Endodermal cell (in vitro differentiated cells): Measurements from ENCODE around the gene MALRD1. TPM values are rescaled to one million over a fixed set of nuclear protein-coding genes. Genes with fewer than 3 reads are reported as not detected.

Source experiments
- DNase-seq: peaks from one replicate; pipeline ENCODE4 v3.0.0-alpha.2; 2017
- H3K27ac ChIP-seq: 2 replicates; pipeline ENCODE4 v1.5.1; 2013; ENCODE audit warnings: mild to moderate bottlenecking, low read depth, low read length, moderate library complexity
- H3K27me3 ChIP-seq: 2 replicates; pipeline ENCODE4 v1.6.1; 2013; ENCODE audit warnings: mild to moderate bottlenecking, low read length, moderate library complexity; ENCODE audit not compliant: insufficient read depth, control insufficient read depth, poor library complexity, severe bottlenecking
- H3K36me3 ChIP-seq: 2 replicates; pipeline ENCODE4 v1.7.0; 2013; ENCODE audit warnings: mild to moderate bottlenecking, low read length, moderate library complexity; ENCODE audit not compliant: control insufficient read depth, insufficient read depth
- H3K4me1 ChIP-seq: one replicate; pipeline ENCODE4 v1.7.0; 2013; ENCODE audit warnings: low read length; ENCODE audit not compliant: control insufficient read depth, insufficient read depth
- H3K4me3 ChIP-seq: 2 replicates; pipeline ENCODE4 v1.5.1; 2013; ENCODE audit warnings: mild to moderate bottlenecking, low read length, moderate library complexity
- H3K9ac ChIP-seq: 2 replicates; pipeline ENCODE4 v1.6.1; 2013; ENCODE audit warnings: mild to moderate bottlenecking, low read length, moderate library complexity; ENCODE audit not compliant: poor library complexity, severe bottlenecking; ENCODE audit errors: extremely low read depth
- H3K9me3 ChIP-seq: 2 replicates; pipeline ENCODE4 v1.6.1; 2013; ENCODE audit warnings: mild to moderate bottlenecking, low read length, moderate library complexity; ENCODE audit not compliant: control insufficient read depth
- H3K27ac Mint-ChIP-seq: 2 replicates; pipeline ENCODE4 v1.8.0; 2020; ENCODE audit warnings: mixed read lengths
- H3K27me3 Mint-ChIP-seq: 2 replicates; pipeline ENCODE4 v1.8.0; 2021; ENCODE audit warnings: mild to moderate bottlenecking, mixed read lengths; ENCODE audit not compliant: insufficient read depth
- H3K36me3 Mint-ChIP-seq: 2 replicates; pipeline ENCODE4 v1.8.0; 2020; ENCODE audit warnings: low read depth, mixed read lengths
- H3K4me1 Mint-ChIP-seq: 2 replicates; pipeline ENCODE4 v1.8.0; 2020; ENCODE audit warnings: mixed read lengths
- H3K4me3 Mint-ChIP-seq: 2 replicates; pipeline ENCODE4 v1.8.0; 2020; ENCODE audit warnings: mild to moderate bottlenecking, moderate library complexity, mixed read lengths
- H3K9me3 Mint-ChIP-seq: 2 replicates; pipeline ENCODE4 v1.8.0; 2020; ENCODE audit warnings: mild to moderate bottlenecking, mixed read lengths
- whole genome bisulfite sequencing, 2 experiments: methylation state at CpG; one replicate each; pipeline versions ENCODE4 v1.1.5 to v1.1.7; 2013; ENCODE audit warnings: missing lambda C conversion rate in 2 of 2, mixed read lengths in 1 of 2; ENCODE audit not compliant: insufficient coverage in 1 of 2, insufficient read length in 1 of 2; 5-methylcytosine and 5-hydroxymethylcytosine counted together
- total RNA-seq, 2 donors: library from RNA; stranded (reverse); fragmentation: NEBNext Ultra II Directional in 1 of 2; extraction: Animal tissue kit (Norgen Biotek cat#: 25700) in 1 of 2; gene quantifications; 2 replicates in 1 of 2; 3 replicates in 1 of 2; pipeline ENCODE4 v1.2.1, GENCODE V29; 2021
- TF ChIP-seq, protein P1 (sequence below): fragments of 200-600 bp; sonication (generic); conservative IDR thresholded peaks from 2 replicates; pipeline ENCODE4 v1.5.0; 2021; ENCODE audit warnings: antibody characterized with exemption, mild to moderate bottlenecking

MALRD1 gene
- total RNA-seq, 2 donors from 2014 or later: 0.64 to 1.5 TPM

- Histone ChIP-seq H3K27me3 (no peaks in the 10 kb centered on the region), H3K27ac (no peak overlapping the region), H3K9ac (no peak overlapping the region), H3K4me3 (no peak overlapping the region), H3K9me3 (peaks cover 12% of the 10 kb centered on the region), H3K4me1 (no peaks in the 10 kb centered on the region), H3K36me3 (no peaks in the 10 kb centered on the region)
- TF ChIP-seq, protein P1, sequence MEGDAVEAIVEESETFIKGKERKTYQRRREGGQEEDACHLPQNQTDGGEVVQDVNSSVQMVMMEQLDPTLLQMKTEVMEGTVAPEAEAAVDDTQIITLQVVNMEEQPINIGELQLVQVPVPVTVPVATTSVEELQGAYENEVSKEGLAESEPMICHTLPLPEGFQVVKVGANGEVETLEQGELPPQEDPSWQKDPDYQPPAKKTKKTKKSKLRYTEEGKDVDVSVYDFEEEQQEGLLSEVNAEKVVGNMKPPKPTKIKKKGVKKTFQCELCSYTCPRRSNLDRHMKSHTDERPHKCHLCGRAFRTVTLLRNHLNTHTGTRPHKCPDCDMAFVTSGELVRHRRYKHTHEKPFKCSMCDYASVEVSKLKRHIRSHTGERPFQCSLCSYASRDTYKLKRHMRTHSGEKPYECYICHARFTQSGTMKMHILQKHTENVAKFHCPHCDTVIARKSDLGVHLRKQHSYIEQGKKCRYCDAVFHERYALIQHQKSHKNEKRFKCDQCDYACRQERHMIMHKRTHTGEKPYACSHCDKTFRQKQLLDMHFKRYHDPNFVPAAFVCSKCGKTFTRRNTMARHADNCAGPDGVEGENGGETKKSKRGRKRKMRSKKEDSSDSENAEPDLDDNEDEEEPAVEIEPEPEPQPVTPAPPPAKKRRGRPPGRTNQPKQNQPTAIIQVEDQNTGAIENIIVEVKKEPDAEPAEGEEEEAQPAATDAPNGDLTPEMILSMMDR: no peak
- DNase-seq: no peak
- Mint-ChIP-seq H3K27me3 (no peaks in the 10 kb centered on the region), H3K4me1 (no peaks in the 10 kb centered on the region), H3K4me3 (no peak overlapping the region), H3K9me3 (peaks cover 5% of the 10 kb centered on the region), H3K36me3 (no peaks in the 10 kb centered on the region), H3K27ac (no peak overlapping the region)
- WGBS, 2 experiments: no CpG with 5 or more reads among the region's 1 CpG
Measured at GRCh38 chr10:19518632-19519031, 470.0 kb downstream of the MALRD1 start.

- no peak overlapping the region for H3K27ac ChIP-seq
- no peaks in the 10 kb centered on the region for H3K27me3 Mint-ChIP-seq
- H3K9me3 Mint-ChIP-seq: no peaks in the 10 kb centered on the region
- no peak overlapping the region for H3K4me3 Mint-ChIP-seq
- no peak overlapping the region for H3K27ac Mint-ChIP-seq
- 51% methylated on average over 3 of the region's 3 CpGs; no CpG with 5 or more reads in 1 of the 2 experiments for WGBS, 2 experiments
- TF ChIP-seq, protein P1: no peak
- peak overlapping the region; percentile 13 for H3K4me3 ChIP-seq
- H3K9ac ChIP-seq: no peak overlapping the region
- no peaks in the 10 kb centered on the region for H3K36me3 Mint-ChIP-seq
- H3K4me1 ChIP-seq: no peaks in the 10 kb centered on the region
- no peaks in the 10 kb centered on the region for H3K9me3 ChIP-seq
- no peaks in the 10 kb centered on the region for H3K36me3 ChIP-seq
- no peak for DNase-seq
- H3K4me1 Mint-ChIP-seq: peaks cover 4% of the 10 kb centered on the region
- no peaks in the 10 kb centered on the region for H3K27me3 ChIP-seq
Measured at GRCh38 chr10:19531324-19531723, 482.7 kb downstream of the MALRD1 start.

DNA sequence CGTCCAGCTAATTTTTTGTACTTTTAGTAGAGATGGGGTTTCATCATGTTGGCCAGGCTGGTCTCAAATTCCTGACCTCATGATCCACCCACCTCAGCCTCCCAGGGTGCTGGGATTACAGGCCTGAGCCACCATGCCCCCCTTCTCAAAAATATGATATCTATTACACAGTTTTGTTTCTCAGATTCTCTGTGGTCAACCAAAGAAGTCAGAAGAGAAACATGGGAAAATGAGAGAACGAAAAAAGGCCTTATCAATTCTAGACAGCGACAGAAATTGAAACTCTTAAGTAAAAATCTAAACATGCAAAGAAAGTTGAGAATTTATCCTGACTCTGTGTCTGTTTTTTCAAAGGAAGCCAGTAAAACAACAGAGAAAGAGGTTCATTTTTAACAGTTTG is 483.8 kb downstream of the MALRD1 start:
- H3K36me3 Mint-ChIP-seq: no peaks in the 10 kb centered on the region
- no peaks in the 10 kb centered on the region for H3K9me3 Mint-ChIP-seq
- no peaks in the 10 kb centered on the region for H3K9me3 ChIP-seq
- H3K4me1 ChIP-seq: no peaks in the 10 kb centered on the region
- 87 to 95% methylated on average over 2 to 3 of the region's 3 CpGs for WGBS, 2 experiments
- no peak overlapping the region for H3K4me3 ChIP-seq
- no peak for DNase-seq
- no peak overlapping the region for H3K27ac ChIP-seq
- TF ChIP-seq, protein P1: no peak
- peaks cover 4% of the 10 kb centered on the region for H3K4me1 Mint-ChIP-seq
- no peaks in the 10 kb centered on the region for H3K27me3 ChIP-seq
- no peak overlapping the region for H3K4me3 Mint-ChIP-seq
- no peak overlapping the region for H3K9ac ChIP-seq
- no peak overlapping the region for H3K27ac Mint-ChIP-seq
- no peaks in the 10 kb centered on the region for H3K27me3 Mint-ChIP-seq
- H3K36me3 ChIP-seq: no peaks in the 10 kb centered on the region
